GM18873 (cell line): ENCODE results near the gene ABCA2.
"Not testable (repeated sequence)": the region's sequence is repeated elsewhere in the genome, so short reads cannot be mapped to it uniquely, and the experiment has no call there.

ENCODE experiments used
- ATAC-seq: cut with Tn5 transposase; IDR thresholded peaks from one replicate; pipeline ENCODE4 v1.9.1; 2021; ENCODE audit warnings: mild to moderate bottlenecking, moderate library complexity, moderate number of reproducible peaks; ENCODE audit not compliant: unreplicated experiment, low FRiP score

ABCA2 gene

DNA sequence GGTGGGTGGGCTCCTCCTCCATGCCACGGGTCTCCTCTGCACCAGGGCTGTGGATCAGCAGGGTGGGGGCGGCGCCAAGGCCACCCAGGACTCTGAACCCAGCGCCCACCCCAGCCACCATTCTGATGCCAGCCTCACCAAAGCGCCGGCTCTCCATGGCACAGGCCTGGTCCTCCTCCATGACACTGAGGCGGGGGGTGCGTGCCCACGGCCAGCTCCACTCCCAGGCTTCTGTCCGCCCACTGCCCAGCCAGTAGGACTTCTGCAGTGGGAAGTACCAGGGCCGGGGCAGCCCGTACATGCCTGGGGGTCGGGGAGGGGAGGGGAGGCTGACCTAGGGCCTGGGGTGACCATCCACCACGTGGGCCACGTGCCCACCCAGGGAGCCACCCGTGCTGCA, 11.6 kb downstream of the ABCA2 start:
- ATAC-seq, result no peak

DNA sequence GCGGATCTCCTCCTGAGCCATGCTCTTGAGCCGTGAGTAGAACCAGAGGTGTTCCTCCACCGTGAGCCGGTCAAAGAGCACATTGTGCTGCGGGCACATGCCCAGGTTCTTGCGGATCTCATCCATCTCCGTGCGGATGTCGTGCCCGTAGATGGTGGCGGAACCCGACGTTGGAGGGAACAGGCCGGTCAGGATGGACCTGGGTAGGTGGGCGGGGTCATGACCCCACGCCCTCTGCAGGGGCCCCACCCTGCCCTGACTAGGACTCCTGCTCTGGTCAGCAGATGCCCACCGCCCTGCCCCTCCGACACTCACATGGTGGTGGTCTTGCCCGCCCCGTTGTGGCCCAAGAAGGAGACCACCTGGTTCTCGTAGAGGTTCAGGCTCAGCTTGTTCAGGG, 12.1 kb downstream of the ABCA2 start:
- ATAC-seq, result no peak

DNA sequence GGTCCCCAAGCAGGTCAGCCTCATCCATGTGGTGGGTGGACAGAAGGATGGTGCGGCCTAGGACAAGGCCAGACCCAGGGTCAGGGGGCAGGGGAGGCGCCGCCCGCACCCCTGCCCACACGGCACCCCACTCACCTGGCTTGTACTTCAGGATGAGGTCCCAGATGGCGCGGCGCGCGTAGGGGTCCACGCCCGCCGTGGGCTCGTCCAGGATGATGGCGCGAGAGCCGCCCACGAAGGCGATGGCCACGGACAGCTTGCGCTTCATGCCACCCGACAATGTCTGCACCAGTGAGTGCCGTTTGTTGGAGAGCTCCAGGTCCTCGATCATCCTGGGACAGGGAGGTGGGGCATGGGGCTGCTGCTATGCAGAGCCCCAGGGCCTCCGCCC, 12.5 kb downstream of the ABCA2 start:
- no peak for ATAC-seq

DNA sequence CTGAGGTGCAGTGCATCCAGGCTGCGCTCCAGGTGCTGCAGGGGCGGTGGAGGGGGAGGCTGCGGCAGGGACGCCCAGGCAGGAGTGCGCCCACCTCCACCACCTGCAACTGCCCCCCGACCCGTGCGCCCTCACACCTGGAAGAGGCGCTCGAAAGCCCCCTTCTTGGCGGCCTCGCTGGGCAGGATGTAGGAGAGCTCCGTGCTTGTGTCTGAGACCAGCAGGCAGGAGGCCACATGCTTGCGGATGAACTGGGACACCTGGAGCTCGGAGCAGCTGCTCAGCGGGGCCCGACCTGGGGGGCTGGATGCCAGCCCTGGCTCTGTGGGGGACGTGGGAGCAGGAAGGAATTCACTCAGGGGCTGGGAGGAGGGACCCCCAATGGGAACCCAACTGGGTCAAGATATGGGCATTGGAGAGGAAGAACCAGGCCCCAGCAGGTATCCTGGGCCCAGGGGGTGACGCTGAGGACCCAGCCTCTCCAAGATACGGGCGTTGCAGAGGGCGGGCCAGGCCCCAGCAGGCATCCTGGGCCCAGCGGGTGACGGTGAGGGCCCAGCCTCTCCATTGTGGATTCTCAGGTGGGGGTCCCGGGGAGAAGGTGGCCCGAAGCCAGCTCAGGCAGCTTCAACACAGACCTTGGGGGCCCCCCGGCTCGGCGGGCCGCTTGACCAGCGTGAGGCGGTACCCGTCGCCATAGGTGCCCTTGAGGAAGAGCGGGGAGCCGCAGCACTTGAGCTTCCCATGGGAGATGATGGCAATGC, 13.1 kb downstream of the ABCA2 start:
- ATAC-seq, result no peak

DNA sequence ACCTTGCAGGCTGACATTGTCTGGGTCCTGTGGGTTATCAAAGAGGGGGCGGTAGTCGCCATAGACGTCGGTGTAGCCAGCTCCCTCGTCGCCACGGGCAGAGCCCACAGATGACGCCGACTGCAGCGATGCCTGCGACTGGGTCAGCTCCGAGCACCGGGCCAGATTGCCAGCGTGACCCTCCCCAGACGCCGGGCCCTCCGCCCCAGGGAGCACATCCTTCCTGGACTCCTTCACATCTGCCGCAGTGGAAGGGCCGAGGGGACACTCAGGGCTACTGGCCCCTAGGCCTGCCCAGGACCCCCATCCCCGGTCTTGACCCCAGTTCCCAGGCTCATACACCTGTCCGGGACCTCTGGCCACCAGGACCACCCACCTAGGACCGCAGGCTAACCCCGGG, 13.9 kb downstream of the ABCA2 start:
- no peak for ATAC-seq

DNA sequence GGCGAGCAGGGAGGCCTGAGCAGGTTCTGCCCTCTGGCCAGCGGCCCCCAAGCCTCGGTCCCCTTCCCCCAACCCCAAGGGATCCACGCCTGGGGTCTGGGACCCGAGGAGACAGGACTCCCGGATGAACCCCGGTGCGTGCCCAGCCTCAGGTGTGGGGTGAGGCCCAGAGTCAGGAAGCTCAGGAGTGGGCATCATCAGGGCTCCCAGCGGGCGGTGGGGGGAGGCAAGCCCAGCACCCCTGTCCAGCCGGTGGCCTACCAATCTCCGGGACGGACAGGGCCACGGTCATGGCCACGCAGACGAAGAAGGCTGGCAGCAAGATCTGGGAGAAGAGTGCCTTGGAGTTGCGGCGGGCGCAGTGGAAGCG, 14.5 kb downstream of the ABCA2 start:
- ATAC-seq, result no peak

DNA sequence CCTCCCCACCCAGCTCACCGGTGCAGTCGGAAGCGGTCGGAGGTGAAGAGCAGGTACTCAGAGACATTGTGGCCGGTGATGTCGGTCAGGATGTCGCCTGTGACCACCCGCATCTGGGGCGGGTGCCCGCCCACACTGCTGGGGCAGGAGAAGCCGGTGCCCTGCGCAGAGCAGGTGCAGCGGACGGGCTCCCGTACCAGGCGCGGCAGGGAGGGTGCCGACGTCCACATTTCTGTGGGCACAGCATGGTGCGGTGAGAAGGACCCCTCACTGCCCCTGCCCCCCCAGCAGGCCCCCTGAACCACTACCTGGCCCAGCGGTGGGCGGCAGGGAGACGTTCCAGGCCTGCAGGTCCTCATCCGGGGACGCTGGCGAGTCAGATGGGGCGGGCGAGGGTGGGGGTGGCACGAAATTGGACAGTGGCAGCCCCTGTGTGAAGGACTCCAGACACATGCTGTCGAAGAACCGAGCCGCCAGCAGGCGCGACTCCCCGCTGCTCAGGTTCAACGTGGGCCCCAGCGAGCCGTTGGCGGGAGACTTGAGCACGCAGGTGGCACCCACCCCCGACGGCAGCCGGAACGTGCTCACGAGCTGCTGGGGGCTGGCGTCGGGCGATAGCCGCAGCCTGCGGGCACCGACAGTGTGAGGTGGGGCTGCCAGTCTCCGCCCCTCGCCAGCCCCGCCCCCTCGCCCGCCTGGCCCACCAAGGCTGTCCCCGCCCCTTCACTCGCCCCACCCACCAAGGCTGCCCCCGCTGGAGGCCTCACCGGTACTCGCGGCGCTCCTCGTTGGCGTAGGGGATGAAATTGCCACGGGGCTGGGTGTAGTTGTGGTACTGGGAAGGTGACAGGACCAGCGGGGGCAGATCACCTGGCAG, 15.1 kb downstream of the ABCA2 start:
- no peak for ATAC-seq

DNA sequence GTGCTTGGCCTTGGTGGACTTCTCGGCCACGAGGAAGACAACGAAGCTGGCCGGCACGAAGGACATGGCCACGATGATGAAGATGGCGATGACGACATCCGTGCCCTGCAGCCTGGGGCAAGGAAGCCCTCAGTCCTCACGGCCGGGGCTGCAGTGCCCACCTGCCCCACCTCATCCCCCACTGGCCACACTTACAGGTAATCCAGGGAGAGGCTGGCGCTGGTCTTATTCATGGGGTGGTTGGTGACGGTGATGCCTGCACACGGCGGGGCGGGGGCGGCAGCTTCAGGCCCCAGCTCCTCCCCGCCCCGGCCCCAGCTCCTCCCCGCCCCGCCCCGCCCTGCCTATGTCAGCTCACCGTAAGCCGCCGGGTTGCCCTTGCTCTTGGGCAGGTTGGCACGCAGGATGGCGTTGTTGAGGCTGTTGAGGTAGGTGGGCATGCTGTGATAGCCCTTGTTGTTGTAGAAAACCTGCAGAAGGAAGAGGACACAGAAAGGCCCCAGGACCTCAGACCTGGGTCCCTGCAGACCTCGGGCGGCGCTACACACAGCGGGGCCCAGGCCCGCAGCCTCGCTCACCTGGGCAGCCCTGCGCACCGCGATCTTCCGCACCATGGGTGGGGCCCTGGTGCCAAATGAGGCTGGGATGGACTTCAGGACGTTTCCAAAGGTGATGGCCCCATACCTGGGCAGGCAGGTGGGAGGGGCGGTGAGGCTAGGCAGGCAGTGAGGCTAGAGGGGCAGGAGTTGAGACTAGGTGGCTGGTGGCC, 15.9 kb downstream of the ABCA2 start:
- no peak for ATAC-seq

DNA sequence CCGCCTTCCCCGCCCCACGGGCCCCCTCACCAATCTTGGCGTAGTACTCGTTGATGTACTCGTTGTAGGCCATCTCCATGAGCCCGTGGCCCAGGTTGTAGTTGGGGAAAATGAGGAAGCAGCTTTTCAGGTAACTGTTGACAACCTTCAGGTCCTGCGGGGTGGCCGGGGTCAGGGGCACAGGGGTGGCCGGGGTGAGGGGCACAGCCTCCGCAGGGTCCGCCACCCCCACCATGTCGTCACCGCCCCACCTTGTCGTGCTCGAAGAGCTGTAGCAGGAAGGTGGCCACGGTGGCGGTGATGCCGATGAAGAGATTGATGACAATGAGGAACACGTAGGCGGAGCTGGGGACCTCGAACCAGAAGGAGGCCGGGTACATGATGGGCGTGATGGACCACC, 16.9 kb downstream of the ABCA2 start:
- ATAC-seq, result no peak

DNA sequence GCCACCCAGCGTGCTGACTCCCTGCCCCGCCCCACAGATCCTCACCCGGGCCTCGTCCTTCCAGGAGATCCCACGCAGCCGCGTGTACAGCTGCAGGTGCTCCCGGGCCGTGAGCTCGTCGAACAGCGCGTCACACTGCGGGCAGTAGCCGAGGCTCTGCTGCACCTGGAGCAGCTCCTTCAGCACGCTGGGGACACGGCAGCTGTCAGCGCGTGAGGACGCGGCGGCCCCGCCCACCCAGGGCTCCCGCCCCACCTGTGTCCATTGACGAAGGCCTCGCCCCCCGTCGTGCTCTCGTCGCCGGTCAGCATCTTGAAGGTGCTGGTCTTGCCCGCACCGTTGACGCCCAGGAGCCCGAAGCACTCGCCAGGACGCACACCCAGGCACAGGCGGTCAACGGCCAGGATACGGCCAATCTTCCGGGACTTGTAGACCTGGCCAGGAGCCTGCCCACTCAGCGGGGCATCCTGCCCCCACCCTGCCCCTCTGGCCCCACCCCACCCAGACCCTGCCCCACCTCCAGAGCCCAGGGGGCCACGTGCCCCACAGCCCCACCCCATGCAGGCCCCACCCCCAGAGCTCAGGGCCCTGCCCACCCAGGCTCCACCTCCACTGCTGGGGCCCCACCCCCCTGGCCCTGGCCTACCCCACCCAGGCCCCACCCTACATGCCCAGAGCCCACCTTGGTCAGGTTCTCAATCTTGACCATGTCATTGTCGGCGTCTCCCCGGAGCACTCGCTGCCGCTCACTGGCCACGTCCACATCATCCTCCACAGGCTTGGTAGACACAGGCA, 17.9 kb downstream of the ABCA2 start:
- ATAC-seq, result no peak

DNA sequence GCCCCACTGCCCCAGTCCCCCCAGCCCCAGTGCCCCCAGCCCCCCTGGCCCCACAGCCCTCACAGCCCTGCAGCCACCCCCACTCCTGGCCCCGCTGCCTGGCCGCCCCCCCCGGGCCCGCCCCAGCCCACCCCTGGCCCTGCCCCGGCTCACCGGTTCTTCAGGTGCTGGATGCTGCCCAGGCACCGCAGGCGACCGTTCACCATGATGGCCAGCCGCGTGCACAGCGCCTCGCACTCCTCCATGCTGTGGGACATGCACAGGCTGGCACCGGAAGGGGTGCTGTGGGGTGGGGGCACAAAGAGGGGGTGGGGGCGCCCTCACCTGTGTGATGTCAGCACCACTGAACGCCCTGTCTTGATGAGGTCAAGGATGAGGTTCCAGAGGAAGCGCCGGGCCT, 18.8 kb downstream of the ABCA2 start:
- ATAC-seq, result no peak

DNA sequence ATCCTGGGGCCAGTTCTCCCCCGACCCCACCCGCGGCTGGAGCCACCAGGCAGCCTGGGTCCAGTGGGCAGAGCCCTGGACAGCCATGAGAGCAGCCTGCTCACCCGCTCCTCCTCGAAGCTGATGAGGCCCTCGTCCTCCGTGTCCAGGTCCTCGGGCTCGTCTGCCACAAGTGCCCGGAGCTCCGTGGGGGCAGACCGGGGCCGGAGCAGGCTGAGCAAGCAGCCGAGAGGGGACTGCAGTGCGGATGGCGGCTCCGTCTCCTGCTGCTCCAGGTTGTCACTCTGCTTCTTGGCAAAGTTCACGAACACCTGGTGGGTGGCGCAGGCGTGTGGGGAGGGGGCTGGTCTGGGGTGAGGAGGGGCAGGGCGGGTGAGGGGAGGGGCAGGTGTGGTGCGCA, 19.7 kb downstream of the ABCA2 start:
- no peak for ATAC-seq

DNA sequence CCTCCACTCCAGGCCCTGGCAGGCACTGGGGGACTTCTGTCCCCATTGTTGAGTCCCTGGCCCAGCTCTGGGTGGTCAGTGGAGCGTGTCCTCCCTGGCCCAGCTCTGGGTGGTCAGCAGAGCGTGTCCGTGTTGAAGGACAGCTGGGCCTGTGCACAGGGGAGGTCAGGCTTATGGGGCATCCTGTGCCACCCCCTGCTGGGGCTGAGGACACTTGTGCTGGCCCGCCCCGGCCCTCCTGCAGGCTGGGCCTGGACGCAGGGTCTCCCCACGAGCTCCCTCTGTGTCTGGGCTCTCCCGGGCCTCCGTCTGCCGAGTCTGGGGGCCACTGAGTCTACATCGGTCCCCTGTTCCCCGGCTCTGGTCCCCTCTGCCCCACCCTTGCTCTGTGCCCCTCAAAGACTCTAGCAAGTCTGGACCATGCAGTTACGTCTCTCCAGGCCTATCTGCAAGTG, 20.2 kb downstream of the ABCA2 start:
- no peak for ATAC-seq

DNA sequence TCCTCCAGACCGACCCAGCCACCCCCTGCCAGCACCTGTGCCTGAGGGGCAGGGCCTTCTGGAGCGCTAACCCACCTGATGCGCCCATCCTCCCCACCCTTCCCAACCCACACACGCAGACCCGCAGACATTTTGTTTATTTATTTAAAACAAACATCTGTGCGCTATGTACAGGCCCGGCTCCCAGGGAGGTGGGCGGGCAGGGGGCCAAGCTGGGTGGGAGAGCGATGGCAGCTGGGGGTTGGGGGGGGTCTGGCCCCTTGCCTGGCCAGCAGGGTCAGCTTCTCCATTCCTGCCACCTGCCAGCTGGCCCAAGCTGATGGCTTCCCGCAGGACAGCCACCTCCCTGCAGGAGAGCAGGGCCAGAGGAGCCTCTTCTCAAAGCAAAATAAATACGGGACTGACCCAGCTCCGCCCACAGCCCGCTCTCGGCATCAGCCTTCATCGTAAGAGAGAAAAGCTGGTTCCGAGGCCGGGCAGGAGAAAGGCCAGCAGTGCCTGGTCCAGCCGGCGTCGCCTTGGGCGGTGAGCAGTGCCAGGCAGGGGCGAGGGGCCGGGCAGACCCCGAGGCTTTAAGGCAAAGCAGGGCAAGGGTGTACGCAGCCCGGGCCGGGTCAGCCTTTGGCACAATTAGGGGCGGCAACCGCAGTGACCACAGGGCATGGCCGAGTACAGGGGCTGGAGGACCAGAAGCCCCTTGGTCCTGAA, 20.8 kb downstream of the ABCA2 start:
- no peak for ATAC-seq

DNA sequence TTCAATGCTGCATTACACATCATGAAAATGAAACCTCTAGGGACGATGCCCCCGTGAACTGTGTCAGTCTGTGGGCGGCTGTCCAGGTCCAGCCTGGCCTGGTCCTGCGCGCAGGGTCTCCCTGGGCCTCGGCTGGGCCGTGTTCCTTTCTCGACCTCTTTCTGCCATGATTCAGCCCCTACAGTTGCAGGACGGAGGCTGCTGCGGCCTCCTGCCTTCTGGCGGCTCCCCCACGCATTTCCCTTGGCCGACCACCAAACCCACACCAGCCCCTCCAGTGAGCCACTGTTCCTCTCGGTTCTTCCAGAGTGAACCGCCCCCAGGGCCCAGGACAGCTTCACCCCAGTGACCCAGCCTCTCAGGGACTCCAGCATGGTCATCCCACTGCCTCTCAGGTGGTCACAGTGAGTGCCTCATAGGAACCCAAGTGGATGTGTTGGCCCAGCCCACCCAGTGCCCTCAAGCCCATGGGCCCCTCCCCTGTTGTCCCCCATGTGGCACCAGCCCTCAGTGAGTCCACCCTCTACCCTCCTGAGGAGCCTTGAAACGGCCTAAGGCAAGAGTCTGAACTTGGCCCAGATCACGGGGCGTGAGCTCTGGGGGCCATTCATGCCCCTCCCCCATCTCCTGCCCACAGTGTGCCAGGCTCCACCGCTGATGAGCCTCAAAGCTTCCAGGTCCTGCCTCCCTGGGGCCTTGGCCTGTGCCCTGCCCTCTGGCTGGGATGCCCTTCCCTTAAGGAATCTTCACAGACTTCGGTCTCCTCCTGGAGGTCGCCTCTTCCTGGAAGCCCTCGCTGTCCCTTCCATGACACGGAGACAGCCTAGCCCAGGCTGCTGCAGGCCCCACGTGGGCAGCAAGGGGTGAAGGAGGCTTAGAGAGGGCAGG, 21.7 kb downstream of the ABCA2 start:
- no peak for ATAC-seq

DNA sequence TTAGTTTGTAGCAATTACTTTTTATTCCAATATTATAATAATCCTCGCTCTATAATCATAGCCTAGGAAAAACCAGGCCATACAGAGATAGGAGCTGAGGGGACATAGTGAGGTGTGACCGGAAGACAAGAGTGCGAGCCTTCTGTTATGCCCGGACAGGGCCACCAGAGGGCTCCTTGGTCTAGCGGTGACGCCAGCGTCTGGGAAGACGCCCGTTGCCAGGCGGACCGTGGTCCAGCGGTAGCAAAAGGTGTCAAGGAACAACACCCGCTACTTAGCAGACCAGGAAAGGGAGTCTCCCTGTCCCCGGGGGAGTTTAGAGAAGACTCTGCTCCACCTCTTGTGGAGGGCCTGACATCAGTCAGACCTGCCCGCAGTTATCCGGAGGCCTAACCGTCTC, 23.8 kb downstream of the ABCA2 start:
- not testable (repeated sequence) for ATAC-seq

DNA sequence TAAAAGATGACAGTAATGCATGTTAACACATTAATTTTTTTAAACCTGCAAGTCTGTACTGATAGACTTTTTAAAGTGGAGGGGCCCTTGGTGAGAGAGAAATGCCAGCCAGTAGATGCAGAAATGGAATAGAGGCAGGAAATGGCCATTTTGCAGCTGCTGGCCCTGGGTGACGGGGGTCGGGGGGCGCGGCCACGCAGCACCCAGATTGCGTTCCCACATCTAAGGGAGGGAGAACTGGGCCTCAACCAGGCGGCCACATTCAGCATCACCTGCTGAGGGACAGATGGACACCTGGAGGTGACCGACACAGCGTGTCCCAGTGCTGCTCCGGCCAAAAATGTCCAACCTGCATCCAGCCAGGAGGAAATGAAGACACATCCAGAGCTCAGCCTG, 25.4 kb downstream of the ABCA2 start:
- ATAC-seq, result no peak

DNA sequence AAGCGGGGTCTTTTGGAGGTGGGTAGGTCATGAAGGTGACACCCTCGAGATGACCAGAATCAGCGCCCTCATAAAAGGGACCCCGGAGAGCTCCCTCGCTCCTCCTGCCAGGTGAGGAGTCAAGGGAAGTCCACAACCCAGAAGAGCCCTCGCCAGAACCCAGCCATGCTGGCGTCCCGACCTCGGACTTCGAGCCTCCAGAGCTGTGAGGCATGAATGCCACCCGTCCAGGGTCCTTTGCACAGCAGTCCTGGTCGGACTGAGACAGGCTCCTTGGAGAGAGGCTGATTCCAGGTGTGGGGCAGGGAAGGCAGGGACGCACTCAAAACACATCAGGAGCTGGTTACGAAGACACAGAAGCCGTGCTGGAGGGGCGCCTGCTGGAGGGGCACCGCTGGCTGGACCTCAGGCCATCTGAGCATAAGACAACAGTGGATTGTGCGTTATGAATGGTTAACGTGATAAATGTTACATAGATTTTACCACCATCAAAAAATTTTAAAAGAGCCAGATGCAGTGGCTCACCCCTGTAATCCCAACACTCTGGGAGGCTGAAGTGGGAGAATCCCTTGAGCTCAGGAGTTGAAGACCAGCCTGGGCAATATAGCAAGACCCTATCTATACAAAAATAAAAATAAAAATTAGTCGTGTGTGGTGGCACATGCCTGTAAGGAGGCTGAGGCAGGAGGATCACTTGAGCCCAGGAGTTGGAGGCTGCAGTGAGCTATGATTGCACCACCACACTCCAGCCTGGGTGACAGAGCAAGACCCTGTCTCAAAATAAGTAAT, 26.0 kb downstream of the ABCA2 start:
- ATAC-seq, result no peak
